ENCODE measurements around the gene PEX12.

DNA sequence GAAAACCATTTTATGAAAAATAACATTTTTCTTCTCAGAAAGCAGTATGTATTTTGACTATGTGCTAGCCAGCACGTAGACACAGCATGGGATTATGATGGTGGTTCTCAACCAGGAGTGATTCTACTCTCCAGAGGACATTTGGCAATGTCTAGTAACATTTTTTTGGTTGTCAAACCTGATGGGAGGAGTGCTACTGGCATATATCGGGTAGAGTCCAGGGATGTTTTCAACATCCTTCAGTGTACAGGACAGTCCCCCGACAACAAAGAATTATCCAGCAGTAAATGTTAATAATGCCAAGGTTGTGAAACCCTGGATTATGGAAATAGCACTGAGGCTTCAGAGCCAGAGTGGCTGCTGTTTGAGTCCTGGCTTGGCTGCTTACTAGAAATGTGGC is 36.4 kb upstream of the PEX12 start:
- TF ChIP-seq, protein P1, sequence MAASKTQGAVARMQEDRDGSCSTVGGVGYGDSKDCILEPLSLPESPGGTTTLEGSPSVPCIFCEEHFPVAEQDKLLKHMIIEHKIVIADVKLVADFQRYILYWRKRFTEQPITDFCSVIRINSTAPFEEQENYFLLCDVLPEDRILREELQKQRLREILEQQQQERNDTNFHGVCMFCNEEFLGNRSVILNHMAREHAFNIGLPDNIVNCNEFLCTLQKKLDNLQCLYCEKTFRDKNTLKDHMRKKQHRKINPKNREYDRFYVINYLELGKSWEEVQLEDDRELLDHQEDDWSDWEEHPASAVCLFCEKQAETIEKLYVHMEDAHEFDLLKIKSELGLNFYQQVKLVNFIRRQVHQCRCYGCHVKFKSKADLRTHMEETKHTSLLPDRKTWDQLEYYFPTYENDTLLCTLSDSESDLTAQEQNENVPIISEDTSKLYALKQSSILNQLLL (CRISPR knock-in tag; IDR thresholded peaks at IDR 0.05; ENCODE audit: borderline replicate concordance): no peak
- no peak for TF ChIP-seq SMARCE1 (IDR thresholded peaks at IDR 0.05)

All from K562 (cell line).